H9 (cell line): ENCODE data around the gene ANP32A. TPM values are rescaled to one million over a fixed set of nuclear protein-coding genes. Genes with fewer than 3 reads are reported as not detected.

ENCODE experiments used
- DNase-seq: peaks from one replicate; pipeline ENCODE4 v3.0.0-alpha.2; 2017
- H2AFZ ChIP-seq: one replicate; pipeline ENCODE4 v1.6.1; 2013; ENCODE audit warnings: mild to moderate bottlenecking, low read length, control low read depth, moderate library complexity
- H2AK5ac ChIP-seq: 2 replicates; pipeline ENCODE4 v1.6.1; 2013; ENCODE audit warnings: low read length, control low read depth, mixed read lengths; ENCODE audit not compliant: insufficient read length
- H2BK120ac ChIP-seq: one replicate; pipeline ENCODE4 v1.6.1; 2013; ENCODE audit warnings: low read depth, mild to moderate bottlenecking, low read length, control low read depth, inconsistent platforms; ENCODE audit not compliant: poor library complexity, severe bottlenecking
- H2BK12ac ChIP-seq: 2 replicates; pipeline ENCODE4 v1.6.1; 2013; ENCODE audit warnings: low read length, control low read depth, mixed read lengths, low read depth; ENCODE audit not compliant: insufficient read length
- H2BK15ac ChIP-seq: 2 replicates; pipeline ENCODE4 v1.6.1; 2013; ENCODE audit warnings: low read depth, low read length, control low read depth
- H2BK20ac ChIP-seq: one replicate; pipeline ENCODE4 v1.6.1; 2013; ENCODE audit warnings: low read depth, mild to moderate bottlenecking, low read length, control low read depth, inconsistent platforms; ENCODE audit not compliant: poor library complexity, severe bottlenecking
- H2BK5ac ChIP-seq: 2 replicates; pipeline ENCODE4 v1.6.1; 2013; ENCODE audit warnings: low read length, control low read depth, mixed read lengths; ENCODE audit not compliant: insufficient read length
- H3K14ac ChIP-seq: 2 replicates; pipeline ENCODE4 v1.6.1; 2013; ENCODE audit warnings: low read length, control low read depth; ENCODE audit not compliant: insufficient read depth
- H3K18ac ChIP-seq: 2 replicates; pipeline ENCODE4 v1.6.1; 2013; ENCODE audit warnings: low read depth, mild to moderate bottlenecking, mixed read lengths, low read length, control low read depth; ENCODE audit not compliant: insufficient read length
- H3K23ac ChIP-seq: 2 replicates; pipeline ENCODE4 v1.6.1; 2013; ENCODE audit warnings: low read length, control low read depth, mixed read lengths, low read depth; ENCODE audit not compliant: insufficient read length
- H3K23me2 ChIP-seq: 2 replicates; pipeline ENCODE4 v1.6.1; 2013; ENCODE audit warnings: low read depth, mild to moderate bottlenecking, mixed read lengths, low read length, control low read depth; ENCODE audit not compliant: insufficient read length, poor library complexity, severe bottlenecking
- H3K27ac ChIP-seq: 2 replicates; pipeline ENCODE4 v1.5.1; 2013; ENCODE audit warnings: low read length, control low read depth, mixed read lengths, low read depth; ENCODE audit not compliant: insufficient read length
- H3K27me3 ChIP-seq: 2 replicates; pipeline ENCODE4 v1.6.1; 2013; ENCODE audit warnings: low read length, control low read depth, inconsistent platforms; ENCODE audit not compliant: insufficient read depth
- H3K4ac ChIP-seq: 2 replicates; pipeline ENCODE4 v1.6.1; 2013; ENCODE audit warnings: low read depth, mild to moderate bottlenecking, control low read depth, inconsistent platforms, low read length, moderate library complexity
- H3K4me1 ChIP-seq: 2 replicates; pipeline ENCODE4 v1.6.1; 2013; ENCODE audit warnings: low read length, control low read depth, inconsistent platforms; ENCODE audit not compliant: insufficient read depth
- H3K4me2 ChIP-seq: 2 replicates; pipeline ENCODE4 v1.6.1; 2013; ENCODE audit warnings: low read length, control low read depth, mixed read lengths; ENCODE audit not compliant: insufficient read length, insufficient read depth
- H3K56ac ChIP-seq: 2 replicates; pipeline ENCODE4 v1.6.1; 2013; ENCODE audit warnings: low read depth, mild to moderate bottlenecking, mixed read lengths, low read length, control low read depth; ENCODE audit not compliant: insufficient read length
- H3K79me1 ChIP-seq: 2 replicates; pipeline ENCODE4 v1.6.1; 2013; ENCODE audit warnings: low read depth, mild to moderate bottlenecking, moderate library complexity, low read length, control low read depth, inconsistent platforms; ENCODE audit not compliant: insufficient read depth, poor library complexity, severe bottlenecking
- H3K79me2 ChIP-seq: 2 replicates; pipeline ENCODE4 v1.6.1; 2013; ENCODE audit warnings: low read length, control low read depth, inconsistent platforms; ENCODE audit not compliant: insufficient read depth
- H3K9ac ChIP-seq: 2 replicates; pipeline ENCODE4 v1.6.1; 2013; ENCODE audit warnings: low read length, control low read depth, mixed read lengths; ENCODE audit not compliant: insufficient read length; ENCODE audit errors: extremely low read depth
- H3K9me3 ChIP-seq: one replicate; pipeline ENCODE4 v1.6.1; 2013; ENCODE audit warnings: low read depth, low read length, inconsistent platforms; ENCODE audit not compliant: control insufficient read depth
- H3T11ph ChIP-seq: one replicate; pipeline ENCODE4 v1.6.1; 2013; ENCODE audit warnings: mild to moderate bottlenecking, low read length, control low read depth, inconsistent platforms
- H4K20me1 ChIP-seq: one replicate; pipeline ENCODE4 v1.6.1; 2013; ENCODE audit not compliant: control insufficient read depth, insufficient read length, insufficient read depth
- H4K5ac ChIP-seq: 2 replicates; pipeline ENCODE4 v1.6.1; 2013; ENCODE audit warnings: low read depth, mild to moderate bottlenecking, mixed read lengths, low read length, control low read depth; ENCODE audit not compliant: insufficient read length
- H4K8ac ChIP-seq: replicated peaks from 2 replicates; pipeline ENCODE4 v1.6.1; 2013; ENCODE audit warnings: low read length, control low read depth, mixed read lengths, low read depth; ENCODE audit not compliant: insufficient read length
- H4K91ac ChIP-seq: 2 replicates; pipeline ENCODE4 v1.6.1; 2013; ENCODE audit warnings: low read depth, mild to moderate bottlenecking, moderate library complexity, mixed read lengths, low read length, control low read depth; ENCODE audit not compliant: insufficient read length
- H3K27ac Mint-ChIP-seq, 3 experiments: 2 replicates in 2 of 3; 3 replicates in 1 of 3; pipeline ENCODE4 v1.8.0; 2020 to 2021; ENCODE audit warnings: mixed read lengths in 3 of 3, mild to moderate bottlenecking in 1 of 3, moderate library complexity in 1 of 3
- H3K27me3 Mint-ChIP-seq: 2 replicates; pipeline ENCODE4 v1.8.0; 2021; ENCODE audit warnings: low read depth, mild to moderate bottlenecking, moderate library complexity, mixed read lengths
- H3K36me3 Mint-ChIP-seq, 3 experiments: 2 replicates in 2 of 3; 3 replicates in 1 of 3; pipeline ENCODE4 v1.8.0; 2020 to 2021; ENCODE audit warnings: low read depth in 3 of 3, mixed read lengths in 3 of 3; ENCODE audit not compliant: insufficient read depth in 1 of 3
- H3K4me1 Mint-ChIP-seq, 2 experiments: 2 replicates each; pipeline ENCODE4 v1.8.0; 2020; ENCODE audit warnings: mixed read lengths in 2 of 2
- H3K4me3 Mint-ChIP-seq, 2 experiments: 2 replicates in 1 of 2; 3 replicates in 1 of 2; pipeline ENCODE4 v1.8.0; 2020 to 2021; ENCODE audit warnings: mild to moderate bottlenecking in 2 of 2, mixed read lengths in 2 of 2, moderate library complexity in 1 of 2
- H3K9me3 Mint-ChIP-seq, 2 experiments: 2 replicates in 1 of 2; 3 replicates in 1 of 2; pipeline ENCODE4 v1.8.0; 2020; ENCODE audit warnings: mild to moderate bottlenecking in 2 of 2, mixed read lengths in 2 of 2, moderate library complexity in 1 of 2
- CTCF ChIP-seq: fragments of 200-600 bp; sonication (generic); conservative IDR thresholded peaks from 3 replicates; pipeline ENCODE4 v1.8.0; 2021; ENCODE audit warnings: antibody characterized with exemption, mild to moderate bottlenecking
- WGBS: extraction: QIAGEN DNeasy Blood & Tissue Kit; methylation state at CpG from one replicate; pipeline ENCODE4 v1.1.7; 2013; ENCODE audit warnings: missing lambda C conversion rate, low lambda C conversion rate, mixed read lengths; ENCODE audit not compliant: insufficient read length; ENCODE audit errors: extremely low coverage; 5-methylcytosine and 5-hydroxymethylcytosine counted together
- total RNA-seq: library from RNA; stranded (reverse); gene quantifications from 2 replicates; pipeline ENCODE4 v1.2.1, GENCODE V29; 2021

ANP32A gene
- total RNA-seq, 1 experiment from 2014 or later: 318 TPM

GRCh38 chr15:68781766-68782588 is 38.7 kb downstream of the ANP32A start:
- no peak overlapping the region for H4K91ac ChIP-seq

More at GRCh38 chr15:68781766-68782588, 38.7 kb downstream of the ANP32A start:
- H3K14ac ChIP-seq: no peak overlapping the region
- no peak overlapping the region for H2BK5ac ChIP-seq
- no peaks in the 10 kb centered on the region for H3K27me3 ChIP-seq
- no peaks in the 10 kb centered on the region for H4K20me1 ChIP-seq
- no peak overlapping the region for H3K18ac ChIP-seq
- no peak overlapping the region for H2AK5ac ChIP-seq
- no peak overlapping the region for H4K5ac ChIP-seq
- Mint-ChIP-seq H3K27me3 (no peaks in the 10 kb centered on the region), H3K36me3 (peaks cover 43 to 90% (median 75%) of the 10 kb centered on the region in 3 experiments), H3K4me1 (peaks cover 25 to 34% of the 10 kb centered on the region in 2 experiments), H3K9me3 (no peaks in the 10 kb centered on the region), H3K4me3 (no peak overlapping the region), H3K27ac (peak overlapping the region in 1 of 3 experiments; percentile 82; a peak in 3 of 7 replicates)
- no peaks in the 10 kb centered on the region for H3K23me2 ChIP-seq
- H3K79me1 ChIP-seq: no peaks in the 10 kb centered on the region
- H3K56ac ChIP-seq: no peak overlapping the region
- H3K4me1 ChIP-seq: no peaks in the 10 kb centered on the region; the same call in 1 of the 2 replicates
- H3K4ac ChIP-seq: no peak overlapping the region
- no peak overlapping the region for H3K4me2 ChIP-seq
- H4K8ac ChIP-seq: no peak overlapping the region
- no peak overlapping the region for H3T11ph ChIP-seq
- WGBS: no CpG with 5 or more reads among the region's 17 CpGs
- peak; percentile 24 for DNase-seq
- H2BK15ac ChIP-seq: no peak overlapping the region
- H3K27ac ChIP-seq: no peak overlapping the region
- TF ChIP-seq CTCF: no peak
- no peaks in the 10 kb centered on the region for H3K9me3 ChIP-seq
- no peak overlapping the region for H2BK12ac ChIP-seq
- no peak overlapping the region for H3K23ac ChIP-seq
- H2BK120ac ChIP-seq: no peak overlapping the region
- no peak overlapping the region for H2BK20ac ChIP-seq
- H3K79me2 ChIP-seq: no peaks in the 10 kb centered on the region
- no peak overlapping the region for H3K9ac ChIP-seq
- no peak overlapping the region for H2AFZ ChIP-seq
